Erythroblast (primary cell): ENCODE measurements around the gene KRTAP10-10.

Experiments used
- DNase-seq, 2 experiments: peaks; one replicate each; lab custom pipeline; 2025; lab: John Stamatoyannopoulos, UW
- GATA1 ChIP-seq: IDR thresholded peaks from 2 replicates; pipeline ENCODE4 v1.6.1; 2011; ENCODE audit warnings: low read depth, mild to moderate bottlenecking, control low read depth, low read length, moderate library complexity
- POLR2A ChIP-seq: IDR thresholded peaks from 2 replicates; pipeline ENCODE4 v1.6.1; 2011; ENCODE audit warnings: mild to moderate bottlenecking, low read length

The KRTAP10-10 gene

GRCh38 chr21:44647222-44647552 lies 10.0 kb downstream of the KRTAP10-10 start:
- no peak for DNase-seq
- TF ChIP-seq POLR2A, result no peak
- no peak for TF ChIP-seq GATA1

DNA sequence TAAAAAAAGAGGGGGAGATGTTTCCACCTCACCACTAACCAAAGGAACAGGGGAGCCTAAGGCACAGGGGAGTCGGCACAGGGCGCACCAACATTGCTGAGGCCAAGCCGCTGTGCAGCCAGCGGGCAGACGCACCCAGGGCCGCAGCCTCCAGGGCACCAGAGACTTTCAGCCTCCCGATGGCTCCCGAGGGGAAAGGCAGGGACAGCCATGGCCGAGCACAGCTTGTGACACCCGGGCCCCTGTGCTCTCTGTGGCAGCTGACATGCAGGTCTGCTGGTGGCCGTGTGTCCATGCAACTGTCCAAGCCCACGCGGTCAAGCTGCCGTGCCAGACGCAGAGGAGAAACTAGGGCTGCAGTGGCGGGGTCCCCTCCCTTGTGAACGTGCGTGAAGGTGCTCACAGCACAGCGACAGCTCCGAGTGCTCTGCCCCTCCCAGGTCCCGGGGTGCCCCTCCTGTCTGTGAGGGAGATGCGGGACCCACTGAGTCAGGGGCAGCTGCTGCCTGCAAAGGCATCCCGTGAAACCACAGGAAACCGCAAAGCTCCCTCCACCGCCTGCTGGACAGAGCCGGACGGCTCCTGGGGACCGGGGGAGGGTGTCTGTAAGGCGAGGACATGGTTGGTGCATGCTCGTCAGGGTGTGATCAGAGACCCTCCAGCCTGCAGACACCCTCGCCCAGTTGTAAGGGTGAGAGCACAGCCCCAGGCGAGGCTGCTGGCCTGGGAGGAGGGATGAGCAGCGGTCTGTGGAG lies 11.6 kb downstream of the KRTAP10-10 start:
- DNase-seq, result no peak
- TF ChIP-seq GATA1 (no peak), POLR2A (no peak)

DNA sequence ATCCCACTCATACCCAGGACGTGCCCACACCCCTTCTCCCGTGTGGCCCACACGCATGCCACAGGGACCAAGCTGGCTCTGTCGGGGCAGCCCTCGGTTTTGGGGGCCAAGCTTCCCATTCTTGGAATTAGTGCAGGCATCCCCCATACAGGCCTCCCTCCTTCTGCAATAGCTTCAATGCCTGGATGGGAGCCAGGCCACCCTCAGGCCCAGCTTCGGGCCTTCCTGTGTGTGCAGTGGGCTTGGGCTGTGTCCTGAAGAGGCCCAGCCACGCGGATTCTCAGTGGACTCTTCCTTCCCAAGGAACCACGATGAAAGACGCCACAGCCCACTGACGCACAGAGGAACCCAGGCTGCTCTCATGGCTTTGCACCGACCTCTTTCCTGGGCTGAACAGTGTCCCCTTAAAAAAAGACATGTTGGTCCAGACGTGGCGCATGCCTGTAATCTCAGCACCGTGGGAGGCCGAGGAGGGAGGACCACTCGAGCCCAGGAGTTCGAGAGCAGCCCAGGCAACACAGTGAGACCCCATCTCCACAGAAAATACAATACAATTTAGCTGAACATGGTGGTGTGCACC lies 12.5 kb downstream of the KRTAP10-10 start:
- no peak for TF ChIP-seq POLR2A
- no peak for TF ChIP-seq GATA1
- no peak for DNase-seq

GRCh38 chr21:44650265-44650972 lies 13.3 kb downstream of the KRTAP10-10 start:
- no peak for DNase-seq
- TF ChIP-seq POLR2A (no peak), GATA1 (no peak)

DNA sequence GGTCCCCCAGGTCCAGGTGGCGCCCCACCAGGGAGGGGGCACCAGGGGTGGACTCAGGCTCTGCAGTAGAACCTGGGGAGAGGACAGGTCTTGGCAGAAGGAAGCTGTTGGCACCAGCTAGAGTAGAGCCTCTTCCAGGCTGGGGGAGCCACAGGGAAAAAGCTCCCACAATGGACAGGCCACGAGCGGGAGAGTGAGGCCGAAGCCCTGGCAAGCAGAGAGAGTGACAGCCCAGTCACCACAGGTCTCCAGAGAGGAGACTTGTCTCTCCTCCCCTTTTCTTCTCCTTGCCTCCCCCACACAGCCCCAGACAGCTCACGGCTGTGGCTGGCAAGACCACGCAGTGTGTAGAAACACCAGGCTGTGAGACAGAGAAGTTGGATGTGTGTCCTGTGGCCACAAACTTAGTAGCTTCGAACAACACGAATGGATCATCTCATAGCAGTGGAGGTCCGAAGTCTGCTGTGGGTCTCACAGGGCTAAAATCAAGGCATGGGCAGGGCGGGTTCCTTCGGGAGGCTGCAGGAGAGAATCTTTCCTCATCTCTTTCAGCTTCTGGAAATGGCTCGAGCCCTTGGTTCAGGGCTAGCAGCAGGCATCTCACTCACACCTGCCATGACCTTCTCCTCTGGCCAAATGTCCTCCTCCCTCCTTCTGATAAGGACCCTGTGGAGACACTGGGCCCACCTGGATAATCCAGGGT lies 14.0 kb downstream of the KRTAP10-10 start:
- DNase-seq, result no peak

DNA sequence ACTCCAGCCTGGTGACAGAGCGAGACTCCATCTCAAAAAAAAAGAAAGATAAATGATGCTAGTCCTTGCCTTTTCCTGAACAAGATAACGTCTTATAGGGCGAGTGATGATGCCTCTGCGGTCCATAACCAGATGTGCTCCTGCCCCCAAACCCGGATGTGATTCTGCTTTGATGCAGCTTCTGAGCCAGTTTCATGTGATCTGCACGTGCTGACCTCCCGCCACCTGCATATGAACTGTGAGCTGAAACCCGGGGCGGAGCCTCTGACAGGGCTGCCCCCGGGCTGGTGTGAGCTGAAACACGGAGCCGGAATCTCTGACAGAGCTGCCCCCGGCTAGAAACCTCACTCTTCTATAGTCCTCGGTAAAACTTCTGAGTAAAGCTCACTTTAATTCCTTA lies 16.0 kb downstream of the KRTAP10-10 start:
- TF ChIP-seq POLR2A, result no peak
- TF ChIP-seq GATA1, result no peak
- no peak for DNase-seq

More for the DNA sequence above, 14.0 kb downstream of the KRTAP10-10 start:
- TF ChIP-seq POLR2A (no peak), GATA1 (no peak)

DNA sequence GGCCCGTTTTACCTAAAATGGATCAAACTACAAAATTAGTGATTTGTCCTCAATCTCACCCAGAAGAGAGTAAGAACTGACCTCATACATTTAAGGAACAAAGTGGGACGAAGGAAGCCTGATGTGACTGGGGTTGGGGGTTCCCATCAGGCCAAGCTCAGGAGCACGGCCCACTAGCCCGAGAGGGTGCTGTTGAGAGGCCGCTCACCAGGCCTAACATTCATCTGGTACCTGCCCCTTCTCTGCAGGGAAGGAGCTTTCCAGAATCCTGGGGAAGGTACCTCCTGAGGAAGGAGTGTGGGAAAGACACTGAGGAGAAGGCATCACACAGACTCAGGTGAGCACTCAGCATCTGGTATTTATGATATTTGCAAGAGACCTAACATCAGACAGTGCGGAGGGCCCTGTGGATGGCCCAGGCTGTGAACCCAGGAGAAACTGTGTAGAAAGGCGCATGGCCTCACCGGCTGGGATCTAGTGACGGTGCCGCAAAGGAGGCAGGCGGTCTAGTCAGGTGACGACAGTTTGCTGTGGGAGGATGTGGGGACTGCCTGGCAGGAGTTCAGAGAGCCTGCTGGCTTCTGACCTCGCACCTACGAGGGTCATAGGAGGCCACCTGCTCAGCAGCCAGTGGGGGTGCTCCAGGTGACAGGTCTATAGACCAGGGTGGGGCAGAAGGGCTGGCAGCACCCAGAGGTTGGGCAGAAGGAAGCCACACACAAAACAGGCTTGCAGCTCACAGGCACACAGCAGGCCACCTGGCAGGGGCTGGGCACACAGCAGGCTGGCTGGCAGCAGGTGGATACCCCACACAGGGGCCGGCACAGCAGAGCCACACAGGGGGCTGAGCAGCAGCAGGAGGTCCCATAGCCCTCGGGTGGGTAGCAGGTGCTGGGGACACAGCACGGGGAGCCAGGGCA lies 16.8 kb downstream of the KRTAP10-10 start:
- no peak for DNase-seq
- TF ChIP-seq POLR2A (no peak), GATA1 (no peak)

DNA sequence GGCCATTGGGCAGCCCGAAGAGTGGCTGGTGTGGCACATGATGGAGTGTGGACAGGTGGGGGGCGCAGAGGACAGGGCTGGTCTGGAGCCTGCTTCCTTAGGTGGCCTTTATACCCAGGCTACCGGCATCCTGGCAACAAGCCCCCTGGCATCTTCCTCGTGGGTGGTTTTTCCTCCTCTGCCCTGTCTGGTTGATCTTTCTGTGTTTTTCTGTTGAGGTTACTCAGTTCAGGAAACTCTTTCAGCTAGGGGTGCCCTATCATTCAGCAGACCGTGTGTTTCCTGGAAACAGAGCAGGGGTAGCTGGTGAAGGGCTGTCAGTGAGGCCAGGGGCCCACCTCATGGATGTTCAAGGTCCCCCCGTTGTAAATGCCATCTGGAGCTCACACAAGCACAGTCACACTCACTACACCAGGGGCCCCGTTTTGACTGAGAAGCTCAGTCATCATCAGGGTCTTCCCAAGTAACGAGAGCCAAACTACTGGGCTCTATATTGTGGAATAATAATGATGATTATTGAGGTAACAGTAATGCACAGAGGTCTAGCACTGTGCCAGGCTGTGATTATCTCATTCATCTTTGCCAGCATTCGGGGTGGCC lies 17.5 kb downstream of the KRTAP10-10 start, which contains the start of gene KRTAP12-4:
Gene KRTAP12-4 (minus strand): TSS at position 84 of the 600 bp plus-strand sequence. CDS start 45 bp downstream, at position 39.
- TF ChIP-seq POLR2A, result no peak
- TF ChIP-seq GATA1, result no peak
- no peak for DNase-seq

DNA sequence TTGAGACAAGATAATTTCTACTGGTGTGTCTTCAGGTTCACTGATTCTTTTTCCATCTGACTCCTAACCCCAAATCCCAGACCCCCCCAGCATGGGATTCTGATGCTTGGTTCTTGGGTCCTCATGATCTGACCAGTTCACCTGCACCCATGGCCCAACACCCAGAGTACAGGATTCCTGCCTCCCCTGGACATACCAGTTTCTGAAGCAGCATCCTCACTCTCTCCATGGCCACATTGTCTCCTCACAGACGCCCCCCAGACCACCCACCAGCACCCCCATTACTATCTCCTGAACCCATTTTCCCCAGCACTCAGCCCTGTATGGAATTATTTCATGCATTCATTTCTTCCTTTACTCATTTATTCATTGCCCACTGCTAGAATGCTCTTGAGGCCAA lies 19.7 kb downstream of the KRTAP10-10 start:
- TF ChIP-seq POLR2A (no peak), GATA1 (no peak)
- no peak for DNase-seq

- TF ChIP-seq GATA1, result no peak
- TF ChIP-seq POLR2A, result no peak
- DNase-seq, result no peak
Observed at GRCh38 chr21:44657635-44658540, 20.7 kb downstream of the KRTAP10-10 start, which contains the start of gene KRTAP12-3. Gene KRTAP12-3 (plus strand): TSS chr21:44657932. CDS start chr21:44657980, 48 bp downstream.

DNA sequence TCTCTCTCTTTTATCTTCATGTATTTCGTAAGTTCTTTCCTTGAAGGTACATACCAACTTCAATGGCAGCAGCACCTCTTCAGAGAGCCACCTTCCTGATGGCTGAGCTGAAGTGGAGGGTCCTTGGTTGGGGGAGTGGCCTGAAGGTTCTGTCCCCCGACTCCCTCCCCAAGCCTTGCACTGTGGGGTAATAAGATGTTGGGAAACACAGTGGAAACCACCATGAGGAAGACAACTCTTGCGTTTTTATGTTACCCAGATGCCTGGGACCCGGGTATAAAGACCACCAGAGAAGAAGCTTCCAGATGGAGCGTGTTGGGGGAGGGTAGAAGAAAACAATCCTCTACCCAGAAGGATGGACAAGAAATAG lies 21.4 kb downstream of the KRTAP10-10 start:
- no peak for DNase-seq
- TF ChIP-seq GATA1 (no peak), POLR2A (no peak)
